ENCODE results near the gene GTF2F1. TPM values are rescaled to one million over a fixed set of nuclear protein-coding genes. Genes with fewer than 3 reads are reported as not detected.

The GTF2F1 gene
- total and polyA plus RNA-seq, 2 donors = 24.4 to 53.2 TPM

DNA sequence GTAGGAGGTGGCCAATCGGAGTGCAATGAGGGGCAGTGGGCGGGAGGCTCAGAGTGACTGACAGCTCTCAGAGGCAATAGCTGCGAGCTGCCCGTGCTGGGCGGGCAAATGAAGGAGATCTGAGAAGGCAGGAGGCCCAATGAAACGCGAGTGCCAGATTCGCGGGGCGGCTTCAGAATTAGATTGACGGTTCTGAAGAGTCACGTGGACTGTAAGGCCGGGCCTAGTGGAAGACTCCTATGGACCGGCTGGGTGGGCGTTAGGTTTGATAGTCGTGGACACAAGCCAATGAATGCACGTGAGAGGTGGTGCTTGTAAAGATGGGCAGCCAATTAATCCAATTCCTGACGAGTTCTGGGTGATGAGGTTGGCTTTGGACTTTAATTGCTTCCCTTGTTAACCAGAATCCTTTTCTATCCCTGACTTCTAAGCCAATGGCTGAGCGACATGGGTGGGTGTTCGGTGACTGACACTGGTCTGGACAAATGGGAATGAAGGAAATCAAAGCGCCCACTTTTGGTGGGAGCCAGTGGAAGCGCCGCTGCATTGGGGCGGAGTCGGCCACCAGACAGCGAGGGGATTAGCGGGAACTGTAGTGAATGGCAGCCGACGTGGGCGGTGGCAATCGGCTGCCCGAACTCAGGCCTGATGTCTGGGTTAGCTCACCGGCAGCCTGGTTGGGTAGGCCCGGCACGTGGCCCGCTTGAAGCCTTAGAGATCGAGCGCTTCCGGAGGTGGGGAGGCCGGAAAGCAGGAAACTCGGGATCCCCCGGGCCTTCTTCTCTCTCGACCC is 32.2 kb upstream of the GTF2F1 start:
- peak; percentile 100 for DNase-seq (ENCODE audit: extremely low spot score)
- peak overlapping the region; percentile 79 for H3K27ac ChIP-seq (ENCODE audit: low read depth)
- WGBS = 4% methylated on average over 43 of the region's 43 CpGs
- H3K4me1 ChIP-seq (ENCODE audit: insufficient read depth) = no peaks in the 10 kb centered on the region
- H3K36me3 ChIP-seq (ENCODE audit: insufficient read depth) = no peaks in the 10 kb centered on the region
- H3K4me3 ChIP-seq (ENCODE audit: low read depth, low read length) = no peak overlapping the region

DNA sequence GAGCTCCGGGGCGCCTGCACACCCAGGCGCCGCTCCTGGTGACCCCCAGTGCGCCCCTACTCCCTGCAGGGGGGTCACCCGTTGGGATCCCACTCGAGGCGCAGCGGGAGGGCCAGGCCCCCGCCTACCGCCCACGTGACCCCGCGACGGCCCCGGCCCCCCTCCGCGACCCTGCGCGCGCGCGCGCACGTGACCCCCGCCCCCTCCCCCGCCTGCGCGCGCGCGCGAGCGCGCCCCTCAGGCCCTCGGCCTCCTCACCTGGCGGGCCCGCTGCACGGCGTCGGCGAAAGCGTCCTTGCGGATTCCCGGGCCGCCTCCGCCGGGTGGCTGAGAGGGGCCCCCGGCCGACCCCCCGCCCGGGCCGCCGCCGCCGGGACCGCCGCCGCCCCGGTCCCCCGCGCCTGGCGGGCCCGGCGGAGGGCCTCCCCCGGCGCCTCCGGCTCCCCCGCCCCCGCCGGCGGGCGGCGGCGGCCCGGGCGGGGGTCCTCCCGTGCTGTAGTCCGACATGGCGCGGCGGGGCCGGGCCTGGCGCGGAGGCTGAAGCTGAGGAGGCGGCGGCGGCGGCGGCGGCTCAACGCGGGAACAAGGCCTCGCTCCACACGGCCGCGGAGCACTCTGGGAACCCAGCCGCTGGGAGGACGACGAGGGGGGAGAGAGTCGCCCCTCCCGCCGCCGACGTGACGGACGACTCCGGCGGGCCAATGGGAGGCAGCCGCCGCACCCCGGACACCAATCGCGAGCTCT is 31.4 kb upstream of the GTF2F1 start, which contains the start of gene KHSRP:
KHSRP (minus strand) TSS at position 617 of the 744 bp plus-strand sequence; CDS start at position 507, 110 bp downstream.
- DNase-seq (ENCODE audit: extremely low spot score) = no peak

DNA sequence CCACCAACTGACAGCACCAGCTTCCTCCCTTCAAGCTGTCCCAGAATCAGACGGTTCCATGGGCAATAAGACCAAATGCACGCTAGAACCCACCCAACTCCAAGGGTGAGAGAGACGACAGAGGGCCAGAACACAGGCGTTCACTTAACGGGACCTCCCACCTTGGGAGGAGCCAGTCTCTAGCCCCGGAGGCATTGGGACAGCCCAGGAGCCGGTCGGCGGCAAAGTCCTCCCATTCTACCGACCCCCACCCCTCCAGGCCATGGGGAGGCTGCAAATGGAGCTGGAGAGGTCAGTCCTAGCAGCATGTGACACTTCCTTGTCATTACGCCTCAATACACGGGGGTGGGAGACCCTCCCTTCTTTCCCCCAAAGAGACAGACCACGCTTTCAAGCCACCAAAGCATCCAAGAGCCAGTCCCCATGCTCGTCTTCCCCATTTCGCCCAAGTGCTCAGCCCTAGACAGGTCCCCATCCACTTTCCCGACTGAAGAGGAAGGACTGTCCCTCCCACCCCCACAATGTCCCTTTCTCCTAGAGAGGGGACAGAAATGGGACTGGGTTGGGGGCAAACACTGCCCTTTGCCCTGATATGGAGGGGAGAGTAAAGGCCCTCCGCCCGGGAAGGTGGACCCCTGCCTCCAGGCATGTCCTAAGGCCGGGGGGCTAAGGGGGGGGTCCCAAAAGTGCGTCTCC is 30.7 kb upstream of the GTF2F1 start:
- DNase-seq (ENCODE audit: extremely low spot score) = no peak
- Histone ChIP-seq H3K4me1 (ENCODE audit: insufficient read depth) (no peaks in the 10 kb centered on the region), H3K27ac (ENCODE audit: low read depth) (peak overlapping the region; percentile 43), H3K36me3 (ENCODE audit: insufficient read depth) (no peaks in the 10 kb centered on the region), H3K4me3 (ENCODE audit: low read depth, low read length) (peak overlapping the region; percentile 97)
- WGBS = under 1% methylated on average over 20 of the region's 20 CpGs

More for the DNA sequence above, 31.4 kb upstream of the GTF2F1 start, which contains the start of gene KHSRP:
- Histone ChIP-seq H3K4me3 (ENCODE audit: low read depth, low read length) (peak within 1 kb of the TSS; percentile 97), H3K27ac (ENCODE audit: low read depth) (peak within 1 kb of the TSS; percentile 79), H3K4me1 (ENCODE audit: insufficient read depth) (no peaks in the 10 kb centered on the region), H3K36me3 (ENCODE audit: insufficient read depth) (no peaks in the 10 kb centered on the region)
- under 1% methylated on average over 114 of the region's 114 CpGs for WGBS

- Histone ChIP-seq H3K27ac (ENCODE audit: low read depth) (no peak overlapping the region), H3K4me3 (ENCODE audit: low read depth, low read length) (no peak overlapping the region), H3K36me3 (ENCODE audit: insufficient read depth) (peaks cover under 1% of the 10 kb centered on the region), H3K4me1 (ENCODE audit: insufficient read depth) (no peaks in the 10 kb centered on the region)
- WGBS = 75% methylated on average over 20 of the region's 20 CpGs
- DNase-seq (ENCODE audit: extremely low spot score) = no peak
These were observed 28.4 kb upstream of the GTF2F1 start for GRCh38 chr19:6421075-6422014.

- H3K4me3 ChIP-seq (ENCODE audit: low read depth, low read length) = no peak overlapping the region
- no peak for DNase-seq (ENCODE audit: extremely low spot score)
- WGBS = 90% methylated on average over 19 of the region's 19 CpGs
- H3K27ac ChIP-seq (ENCODE audit: low read depth) = no peak overlapping the region
- H3K4me1 ChIP-seq (ENCODE audit: insufficient read depth) = no peaks in the 10 kb centered on the region
- H3K36me3 ChIP-seq (ENCODE audit: insufficient read depth) = peaks cover 10% of the 10 kb centered on the region
These were observed 25.6 kb upstream of the GTF2F1 start for GRCh38 chr19:6418562-6418932.

- DNase-seq (ENCODE audit: extremely low spot score) = no peak
- no peak overlapping the region for H3K4me3 ChIP-seq (ENCODE audit: low read depth, low read length)
- no peaks in the 10 kb centered on the region for H3K4me1 ChIP-seq (ENCODE audit: insufficient read depth)
- peaks cover 10% of the 10 kb centered on the region for H3K36me3 ChIP-seq (ENCODE audit: insufficient read depth)
- WGBS = 63% methylated on average over 33 of the region's 33 CpGs
- no peak overlapping the region for H3K27ac ChIP-seq (ENCODE audit: low read depth)
These were observed 25.0 kb upstream of the GTF2F1 start for GRCh38 chr19:6417713-6418561.

DNA sequence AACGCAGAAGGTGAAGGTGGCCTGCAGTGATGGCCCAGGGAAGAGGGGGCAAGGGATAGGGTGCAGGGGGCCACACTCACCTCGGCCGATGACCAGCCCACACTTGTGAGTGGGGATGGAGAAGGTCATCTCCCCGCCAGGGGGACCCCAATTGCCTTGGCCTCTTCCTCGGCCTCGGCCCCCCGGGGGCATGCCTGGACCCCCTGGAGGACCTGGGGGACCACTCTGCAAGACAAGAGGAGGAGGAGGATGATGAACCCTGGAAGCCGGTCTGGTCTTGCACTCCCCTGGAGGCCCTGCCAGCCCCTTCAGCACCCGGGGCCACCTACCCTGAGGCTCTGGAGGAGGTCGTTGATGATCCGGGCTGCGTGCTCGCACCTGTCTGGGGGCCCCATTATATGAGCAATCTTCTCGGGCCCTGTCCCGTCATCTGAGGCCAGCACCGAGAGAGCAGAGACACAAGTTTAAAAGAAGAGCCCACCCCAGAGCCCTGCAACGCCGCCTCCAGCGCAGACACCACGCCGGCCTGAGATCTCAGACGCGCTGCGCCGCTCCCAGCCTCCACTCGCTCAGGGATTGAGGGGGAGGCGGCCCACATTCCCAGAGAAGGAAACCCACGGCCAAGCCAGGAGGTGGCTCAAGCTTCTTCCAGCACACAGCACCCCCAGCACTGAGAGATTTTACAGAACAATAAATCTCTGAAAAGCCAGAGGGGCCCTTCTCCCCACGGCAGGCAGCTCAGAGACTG is 23.9 kb upstream of the GTF2F1 start:
- Histone ChIP-seq H3K4me1 (ENCODE audit: insufficient read depth) (no peaks in the 10 kb centered on the region), H3K27ac (ENCODE audit: low read depth) (no peak overlapping the region), H3K4me3 (ENCODE audit: low read depth, low read length) (no peak overlapping the region), H3K36me3 (ENCODE audit: insufficient read depth) (peaks cover 10% of the 10 kb centered on the region)
- no peak for DNase-seq (ENCODE audit: extremely low spot score)
- WGBS = 90% methylated on average over 29 of the region's 29 CpGs

DNA sequence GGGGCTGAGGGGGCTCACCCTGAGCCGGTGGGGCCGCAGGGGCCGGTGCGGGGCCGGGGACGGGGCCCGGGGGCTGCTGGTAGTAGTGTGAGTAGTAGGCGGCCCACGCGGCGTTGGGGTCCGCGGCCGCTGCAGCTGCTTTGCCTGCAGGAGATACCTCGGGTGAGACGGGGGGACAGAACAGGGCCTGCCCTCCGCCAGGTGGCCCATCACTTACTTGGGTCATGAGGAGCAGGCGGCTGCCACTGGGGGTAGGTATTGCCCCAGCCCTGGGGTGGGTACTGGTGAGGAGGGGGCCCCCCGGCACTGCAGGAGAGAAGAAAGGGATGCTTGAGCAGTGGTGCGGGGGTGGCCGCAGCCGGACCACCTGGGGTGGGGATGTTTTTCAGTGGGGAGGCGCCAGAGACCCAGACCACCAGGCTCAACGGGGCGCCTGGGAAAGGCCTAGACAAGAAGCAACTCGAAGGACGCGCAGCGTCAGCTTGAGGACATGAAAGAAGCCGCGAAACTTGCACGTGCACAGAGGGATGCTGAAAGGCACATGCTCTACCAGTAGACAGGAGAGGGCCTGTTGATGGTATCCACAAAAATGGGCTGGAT is 22.7 kb upstream of the GTF2F1 start:
- no peak for DNase-seq (ENCODE audit: extremely low spot score)
- Histone ChIP-seq H3K4me3 (ENCODE audit: low read depth, low read length) (no peak overlapping the region), H3K4me1 (ENCODE audit: insufficient read depth) (no peaks in the 10 kb centered on the region), H3K36me3 (ENCODE audit: insufficient read depth) (peaks cover 10% of the 10 kb centered on the region), H3K27ac (ENCODE audit: low read depth) (no peak overlapping the region)
- WGBS = 93% methylated on average over 32 of the region's 32 CpGs

GRCh38 chr19:6414793-6415590 is 22.0 kb upstream of the GTF2F1 start:
- Histone ChIP-seq H3K27ac (ENCODE audit: low read depth) (no peak overlapping the region), H3K36me3 (ENCODE audit: insufficient read depth) (peaks cover 10% of the 10 kb centered on the region), H3K4me1 (ENCODE audit: insufficient read depth) (no peaks in the 10 kb centered on the region), H3K4me3 (ENCODE audit: low read depth, low read length) (no peak overlapping the region)
- no peak for DNase-seq (ENCODE audit: extremely low spot score)
- 90% methylated on average over 47 of the region's 47 CpGs for WGBS

- Histone ChIP-seq H3K27ac (ENCODE audit: low read depth) (no peak overlapping the region), H3K36me3 (ENCODE audit: insufficient read depth) (peaks cover 10% of the 10 kb centered on the region), H3K4me1 (ENCODE audit: insufficient read depth) (no peaks in the 10 kb centered on the region), H3K4me3 (ENCODE audit: low read depth, low read length) (no peak overlapping the region)
- 56% methylated on average over 42 of the region's 42 CpGs for WGBS
- DNase-seq (ENCODE audit: extremely low spot score) = no peak
These were observed 21.0 kb upstream of the GTF2F1 start for GRCh38 chr19:6413721-6414643.

Data from urinary bladder (tissue), 4 donors.